Type B pancreatic cell (in vitro differentiated cells): ENCODE results near the gene RNF212. TPM values are rescaled to one million over a fixed set of nuclear protein-coding genes. Genes with fewer than 3 reads are reported as not detected.
A peak's percentile ranks its signal among the peaks of the same experiment; 100 is the strongest.

Experiments
- DNase-seq: peaks from one replicate; pipeline ENCODE4 v3.0.0; 2021; ENCODE audit warnings: mixed read lengths; ENCODE audit not compliant: unreplicated experiment; ENCODE audit errors: extremely low spot score
- H3K27ac Mint-ChIP-seq: 2 replicates; pipeline ENCODE4 v1.8.0; 2021; ENCODE audit warnings: mild to moderate bottlenecking, mixed read lengths
- H3K27me3 Mint-ChIP-seq: 2 replicates; pipeline ENCODE4 v1.8.0; 2021; ENCODE audit warnings: mixed read lengths
- H3K36me3 Mint-ChIP-seq: 2 replicates; pipeline ENCODE4 v1.8.0; 2021; ENCODE audit warnings: mixed read lengths
- H3K4me1 Mint-ChIP-seq: one replicate; pipeline ENCODE4 v1.8.0; 2021; ENCODE audit warnings: mixed read lengths; ENCODE audit not compliant: unreplicated experiment
- H3K4me3 Mint-ChIP-seq: 2 replicates; pipeline ENCODE4 v1.8.0; 2021; ENCODE audit warnings: mild to moderate bottlenecking, mixed read lengths
- H3K9me3 Mint-ChIP-seq: 2 replicates; pipeline ENCODE4 v1.8.0; 2021; ENCODE audit warnings: mixed read lengths
- CTCF ChIP-seq: fragments of 200-600 bp; sonication (generic); conservative IDR thresholded peaks from 2 replicates; pipeline ENCODE4 v1.5.0; 2021; ENCODE audit warnings: antibody characterized with exemption, mild to moderate bottlenecking
- total RNA-seq: library from RNA; stranded (reverse); gene quantifications from 2 replicates; pipeline ENCODE4 v1.2.1, GENCODE V29; 2021; ENCODE audit warnings: low replicate concordance

Gene RNF212
- total RNA-seq, 1 donor from 2014 or later: 3.5 TPM

GRCh38 chr4:1041936-1042330 lies 71.4 kb downstream of the RNF212 start:
- Mint-ChIP-seq H3K4me3 (peak overlapping the region; percentile 61), H3K27ac (peak overlapping the region; percentile 73)

GRCh38 chr4:1041147-1041935 lies 72.0 kb downstream of the RNF212 start:
- Mint-ChIP-seq H3K27me3 (peaks cover 3% of the 10 kb centered on the region), H3K4me1 (peaks cover 15% of the 10 kb centered on the region), H3K4me3 (peak overlapping the region; percentile 61), H3K27ac (peak overlapping the region; percentile 73), H3K36me3 (no peaks in the 10 kb centered on the region), H3K9me3 (no peaks in the 10 kb centered on the region)
- TF ChIP-seq CTCF: no peak
- DNase-seq: no peak

More at GRCh38 chr4:1041936-1042330, 71.4 kb downstream of the RNF212 start:
- H3K36me3 Mint-ChIP-seq: no peaks in the 10 kb centered on the region
- peaks cover 15% of the 10 kb centered on the region for H3K4me1 Mint-ChIP-seq
- no peak for DNase-seq
- no peak for TF ChIP-seq CTCF
- H3K9me3 Mint-ChIP-seq: no peaks in the 10 kb centered on the region
- H3K27me3 Mint-ChIP-seq: peaks cover 3% of the 10 kb centered on the region

DNA sequence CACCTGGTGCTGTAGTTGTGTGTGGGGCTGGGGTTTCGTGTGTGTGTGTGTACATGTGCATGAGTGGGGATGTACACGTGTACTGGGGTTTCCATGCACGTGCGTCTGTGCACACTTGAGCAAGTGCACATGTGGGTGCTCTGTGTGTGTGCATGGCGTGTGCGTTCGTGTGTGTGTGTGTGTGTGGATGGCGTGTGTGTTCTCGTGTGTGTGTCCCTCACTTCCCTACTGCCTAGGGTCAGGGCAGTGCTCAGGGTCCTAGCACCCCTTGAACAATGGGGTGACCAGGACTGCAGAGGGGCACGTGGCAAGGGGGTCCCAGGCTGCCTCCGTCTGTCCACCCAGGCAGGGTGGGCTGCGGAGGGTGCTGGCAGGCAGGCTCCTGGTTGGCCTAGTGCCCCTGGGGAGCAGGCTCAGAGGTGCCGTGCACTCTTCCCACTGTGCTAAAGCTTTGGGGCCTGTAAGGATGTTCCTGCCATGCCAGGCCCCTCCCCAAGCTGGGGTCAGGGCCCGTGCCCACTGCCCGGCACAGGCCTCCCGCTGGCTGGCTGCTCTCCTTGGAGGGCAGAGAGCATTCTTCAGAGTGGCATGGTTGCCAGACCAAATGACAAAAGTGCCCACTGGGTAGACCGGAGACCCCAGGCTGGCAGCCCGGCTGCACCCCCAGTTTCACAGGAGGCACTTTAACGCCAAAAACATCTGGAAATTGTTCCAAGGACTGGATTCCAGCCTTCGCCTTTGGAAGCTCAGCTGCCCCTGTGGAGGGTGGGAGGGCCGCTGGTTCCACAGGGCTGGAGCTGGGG lies 72.8 kb downstream of the RNF212 start:
- peaks cover 3% of the 10 kb centered on the region for H3K27me3 Mint-ChIP-seq
- peak overlapping the region; percentile 46 for H3K4me3 Mint-ChIP-seq
- DNase-seq: no peak
- H3K9me3 Mint-ChIP-seq: no peaks in the 10 kb centered on the region
- H3K36me3 Mint-ChIP-seq: no peaks in the 10 kb centered on the region
- no peak for TF ChIP-seq CTCF
- H3K4me1 Mint-ChIP-seq: peaks cover 15% of the 10 kb centered on the region
- no peak overlapping the region for H3K27ac Mint-ChIP-seq

GRCh38 chr4:1039493-1040343 lies 73.6 kb downstream of the RNF212 start:
- Mint-ChIP-seq H3K36me3 (no peaks in the 10 kb centered on the region), H3K4me1 (peaks cover 15% of the 10 kb centered on the region), H3K27ac (no peak overlapping the region), H3K9me3 (no peaks in the 10 kb centered on the region), H3K27me3 (peaks cover 3% of the 10 kb centered on the region), H3K4me3 (peak overlapping the region; percentile 46)
- TF ChIP-seq CTCF: no peak
- no peak for DNase-seq

- H3K4me3 Mint-ChIP-seq: no peak overlapping the region
- no peak for DNase-seq
- H3K4me1 Mint-ChIP-seq: peaks cover 15% of the 10 kb centered on the region
- TF ChIP-seq CTCF: no peak
- H3K27ac Mint-ChIP-seq: no peak overlapping the region
- peaks cover 3% of the 10 kb centered on the region for H3K27me3 Mint-ChIP-seq
- no peaks in the 10 kb centered on the region for H3K36me3 Mint-ChIP-seq
- no peaks in the 10 kb centered on the region for H3K9me3 Mint-ChIP-seq
Measured at GRCh38 chr4:1038948-1039492, 74.3 kb downstream of the RNF212 start.
